Aorta (tissue), 5 donors: ENCODE data around the gene ZFX. TPM values are rescaled to one million over a fixed set of nuclear protein-coding genes. Genes with fewer than 3 reads are reported as not detected.
A peak's percentile ranks its signal among the peaks of the same experiment; 100 is the strongest.

Experiments used
- ATAC-seq: fragments of 200-7000 bp; cut with Tn5 transposase; one replicate; pipeline ENCODE4 v1.9.1; 2022; ENCODE audit warnings: moderate library complexity; ENCODE audit not compliant: low FRiP score
- DNase-seq, 2 donors: peaks; one replicate each; pipeline ENCODE4 v3.0.0-alpha.2; 2020
- H3K27ac ChIP-seq, 2 donors: one replicate each; pipeline ENCODE4 v1.5.1; 2013; ENCODE audit warnings: low read length in 2 of 2, mild to moderate bottlenecking in 2 of 2, moderate library complexity in 2 of 2, control low read depth in 1 of 2, inconsistent platforms in 1 of 2, low read depth in 1 of 2
- H3K27me3 ChIP-seq, 2 donors: one replicate each; pipeline ENCODE4 v1.6.1; 2013; ENCODE audit warnings: control low read depth in 1 of 2, low read length in 1 of 2, mild to moderate bottlenecking in 1 of 2, moderate library complexity in 1 of 2; ENCODE audit not compliant: insufficient read depth in 2 of 2, control insufficient read depth in 1 of 2
- H3K36me3 ChIP-seq, 2 donors: one replicate each; pipeline ENCODE4 v1.6.1; 2013; ENCODE audit warnings: control low read depth in 1 of 2, low read length in 1 of 2, mild to moderate bottlenecking in 1 of 2; ENCODE audit not compliant: insufficient read depth in 2 of 2, control insufficient read depth in 1 of 2
- H3K4me1 ChIP-seq, 2 donors: one replicate each; pipeline ENCODE4 v1.6.1; 2013; ENCODE audit warnings: low read length in 2 of 2, control low read depth in 1 of 2, mild to moderate bottlenecking in 1 of 2, moderate library complexity in 1 of 2; ENCODE audit not compliant: insufficient read depth in 2 of 2, control insufficient read depth in 1 of 2
- H3K4me3 ChIP-seq, 2 donors: one replicate each; pipeline ENCODE4 v1.5.1; 2013; ENCODE audit warnings: low read length in 2 of 2, control low read depth in 1 of 2, mild to moderate bottlenecking in 1 of 2
- H3K9me3 ChIP-seq: one replicate; pipeline ENCODE4 v1.6.1; 2013; ENCODE audit warnings: mild to moderate bottlenecking, low read length; ENCODE audit not compliant: control insufficient read depth
- WGBS, 2 donors: extraction: QIAGEN DNeasy Blood & Tissue Kit; methylation state at CpG; one replicate each; pipeline ENCODE4 v1.1.7; 2013; 5-methylcytosine and 5-hydroxymethylcytosine counted together
- intact Hi-C, 2 donors: fragments of 100-400 bp; cut with DNase I; formaldehyde crosslinking; loops; one replicate each; pipeline versions ENCODE4 v1.14.2 to v1.15.0; 2022
- polyA plus RNA-seq, 2 donors: library from polyadenylated mRNA; stranded (reverse); fragments of 200-250 nt; gene quantifications; one replicate each; pipeline ENCODE4 v1.2.3, GENCODE V29; 2013
- total RNA-seq, 2 donors: library from RNA; stranded (reverse); fragmentation: NEBNext Ultra II Directional; extraction: Animal tissue kit (Norgen Biotek cat#: 25700); gene quantifications; one replicate each; pipeline ENCODE4 v1.2.1, GENCODE V29; 2021
- donor health status: healthy with polysubstance abuse.
- donor health status: Bipolar disorder and iron deficiency.
- donor health status: DM: no; HTN: no; CAD: no.
- donor health status: DM: no; HTN: no; CAD: no.
- donor health status: DM: yes; HTN: yes; CAD: no.

Gene ZFX
- total and polyA plus RNA-seq, 4 donors: 7.1 to 76.3 (median 39.5) TPM

DNA sequence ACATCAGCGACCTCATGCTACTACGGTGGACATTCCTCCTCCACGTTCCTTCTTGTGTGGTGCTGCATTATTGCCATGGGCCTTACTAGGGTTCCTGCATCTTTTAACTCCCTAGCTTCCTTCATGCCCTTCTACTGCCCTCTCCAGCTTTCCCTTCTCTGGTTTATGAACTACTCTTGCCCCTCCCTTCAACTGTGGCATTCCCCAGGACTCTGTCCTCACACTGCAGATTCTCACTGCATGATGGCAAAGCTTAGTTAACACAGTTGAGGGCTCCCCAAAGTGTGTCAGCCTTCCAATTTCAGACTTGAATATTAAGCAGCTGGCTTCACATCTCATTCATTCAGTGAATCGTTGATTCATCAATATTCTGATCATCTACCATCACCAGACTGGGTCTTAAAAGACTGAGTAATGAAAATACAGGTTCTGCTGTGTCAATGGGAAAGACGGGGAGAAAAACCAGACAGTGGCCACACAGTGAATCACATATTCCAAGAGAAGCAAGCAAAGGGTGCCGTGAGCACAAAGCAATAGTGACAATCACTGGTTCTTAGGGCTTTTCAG, 53.0 kb downstream of the ZFX start:
- intact Hi-C loops: no loop called here
- peak overlapping the region in 1 of 2 donors; percentile 51 for H3K27ac ChIP-seq

GRCh38 chrX:24203072-24203808, 53.7 kb downstream of the ZFX start:
- no peaks in the 10 kb centered on the region for H3K27me3 ChIP-seq
- ATAC-seq (no peak), DNase-seq (no peak)
- no peak overlapping the region for H3K27ac ChIP-seq
- H3K36me3 ChIP-seq: no peaks in the 10 kb centered on the region
- no peak overlapping the region for H3K4me3 ChIP-seq
- intact Hi-C loops: no loop called here
- WGBS, 2 donors: 86 to 92% methylated on average over 13 of the region's 13 CpGs
- H3K9me3 ChIP-seq: no peaks in the 10 kb centered on the region
- peaks cover 8 to 9% of the 10 kb centered on the region in 2 donors for H3K4me1 ChIP-seq

More for the DNA sequence above, 53.0 kb downstream of the ZFX start:
- H3K27me3 ChIP-seq: no peaks in the 10 kb centered on the region
- DNase-seq (no peak), ATAC-seq (no peak)
- no peaks in the 10 kb centered on the region for H3K36me3 ChIP-seq
- 58 to 73% methylated on average over 6 of the region's 6 CpGs for WGBS, 2 donors
- H3K4me3 ChIP-seq: no peak overlapping the region
- no peaks in the 10 kb centered on the region for H3K9me3 ChIP-seq
- H3K4me1 ChIP-seq: peaks cover 8 to 9% of the 10 kb centered on the region in 2 donors

- no peak overlapping the region for H3K27ac ChIP-seq
- no peaks in the 10 kb centered on the region for H3K36me3 ChIP-seq
- H3K9me3 ChIP-seq: no peaks in the 10 kb centered on the region
- H3K4me1 ChIP-seq: peaks cover 8 to 9% of the 10 kb centered on the region in 2 donors
- no peak for DNase-seq
- no peaks in the 10 kb centered on the region for H3K27me3 ChIP-seq
- H3K4me3 ChIP-seq: no peak overlapping the region
- WGBS, 2 donors: 79 to 84% methylated on average over 5 of the region's 5 CpGs
- intact Hi-C loops: no loop called here
- no peak for ATAC-seq
Measured at GRCh38 chrX:24204331-24204730, 54.8 kb downstream of the ZFX start.

DNA sequence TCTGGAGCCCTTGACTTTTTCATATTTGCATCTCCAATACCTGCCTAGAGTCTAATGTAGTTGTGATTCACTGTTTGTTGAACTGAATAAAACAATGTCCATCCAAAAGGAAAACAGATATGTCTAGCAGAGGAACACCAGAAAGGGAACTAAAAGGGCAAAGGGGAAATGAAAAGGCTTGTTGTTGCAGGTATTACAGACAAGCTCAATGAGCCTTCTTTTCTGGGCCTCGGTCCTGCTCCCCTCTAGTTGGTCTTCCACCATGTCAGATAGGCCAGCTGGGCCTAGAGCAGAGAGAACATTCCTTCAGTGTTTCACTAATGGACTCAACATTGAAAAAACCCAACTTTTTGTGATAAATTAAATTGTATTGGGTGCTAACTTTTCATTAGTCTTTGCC, 55.4 kb downstream of the ZFX start:
- H3K27ac ChIP-seq: no peak overlapping the region
- WGBS, 2 donors: 94 to 96% methylated on average over 1 of the region's 1 CpG
- peaks cover 8 to 9% of the 10 kb centered on the region in 2 donors for H3K4me1 ChIP-seq
- H3K9me3 ChIP-seq: no peaks in the 10 kb centered on the region
- no peak overlapping the region for H3K4me3 ChIP-seq
- DNase-seq: no peak
- intact Hi-C loops: no loop called here
- H3K27me3 ChIP-seq: no peaks in the 10 kb centered on the region
- no peaks in the 10 kb centered on the region for H3K36me3 ChIP-seq
- no peak for ATAC-seq

DNA sequence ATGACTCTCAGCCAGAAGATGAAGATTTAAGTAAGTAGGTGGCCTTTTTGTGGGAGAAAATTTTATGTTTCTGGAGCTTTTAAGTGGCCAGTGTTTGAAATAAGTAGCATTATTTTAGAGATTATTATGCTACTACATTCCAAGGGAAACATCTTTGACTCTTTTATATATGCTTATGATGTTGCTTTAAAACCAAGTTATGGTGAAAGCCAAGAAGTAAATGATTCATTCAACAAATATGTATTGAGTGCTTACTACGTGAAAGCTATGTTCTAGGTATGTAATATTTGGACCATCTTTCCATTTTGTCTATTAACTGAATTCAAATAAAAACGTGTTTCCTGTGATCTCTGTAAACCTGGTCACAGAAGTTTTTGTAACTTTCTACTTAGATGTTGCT, 58.3 kb downstream of the ZFX start:
- no peak overlapping the region for H3K4me3 ChIP-seq
- H3K9me3 ChIP-seq: no peaks in the 10 kb centered on the region
- WGBS, 2 donors: 14 to 34% methylated on average over 2 of the region's 2 CpGs
- H3K27me3 ChIP-seq: no peaks in the 10 kb centered on the region
- intact Hi-C loops: no loop called here
- no peak overlapping the region for H3K27ac ChIP-seq
- H3K36me3 ChIP-seq: peaks cover 2 to 8% of the 10 kb centered on the region in 2 donors
- no peak for ATAC-seq
- peaks cover 3 to 5% of the 10 kb centered on the region in 2 donors for H3K4me1 ChIP-seq
- no peak for DNase-seq

DNA sequence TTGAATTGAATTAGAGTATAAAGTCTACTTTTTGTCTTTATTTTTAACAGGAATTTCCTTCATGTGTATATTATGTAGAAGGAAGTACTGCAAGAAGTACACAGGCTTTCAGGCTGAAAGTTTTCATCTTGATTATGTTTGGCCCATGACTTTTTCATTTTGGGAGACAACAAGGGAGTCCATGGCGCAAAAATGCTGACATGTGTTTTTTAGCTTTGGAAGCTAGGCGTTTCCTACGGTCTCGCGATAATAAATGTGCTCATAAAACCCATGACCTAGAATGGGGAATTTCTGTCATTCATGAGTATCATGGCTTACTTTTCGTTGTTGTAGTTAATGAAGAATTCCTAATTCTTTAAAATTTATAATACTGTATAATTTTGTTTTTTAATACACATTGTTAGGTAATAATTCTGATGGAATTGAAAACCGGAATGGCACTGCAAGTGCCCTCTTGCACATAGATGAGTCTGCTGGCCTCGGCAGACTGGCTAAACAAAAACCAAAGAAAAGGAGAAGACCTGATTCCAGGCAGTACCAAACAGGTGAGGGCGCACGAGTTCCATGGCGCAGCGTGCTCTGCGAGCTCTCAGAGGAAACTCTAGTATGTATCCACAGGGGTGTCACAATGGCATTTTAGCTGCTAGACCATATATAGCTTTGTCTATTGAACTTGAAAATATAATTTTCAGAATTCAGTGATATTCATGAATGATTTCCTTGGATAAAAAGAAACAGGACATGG, 59.1 kb downstream of the ZFX start:
- Histone ChIP-seq H3K36me3 (peaks cover 2 to 8% of the 10 kb centered on the region in 2 donors), H3K27me3 (no peaks in the 10 kb centered on the region), H3K27ac (no peak overlapping the region), H3K4me3 (no peak overlapping the region), H3K4me1 (peaks cover 0 to 2% of the 10 kb centered on the region in 2 donors), H3K9me3 (no peaks in the 10 kb centered on the region)
- WGBS, 2 donors: 94 to 95% methylated on average over 13 of the region's 13 CpGs
- ATAC-seq: no peak
- no peak for DNase-seq
- intact Hi-C loops: no loop called here

DNA sequence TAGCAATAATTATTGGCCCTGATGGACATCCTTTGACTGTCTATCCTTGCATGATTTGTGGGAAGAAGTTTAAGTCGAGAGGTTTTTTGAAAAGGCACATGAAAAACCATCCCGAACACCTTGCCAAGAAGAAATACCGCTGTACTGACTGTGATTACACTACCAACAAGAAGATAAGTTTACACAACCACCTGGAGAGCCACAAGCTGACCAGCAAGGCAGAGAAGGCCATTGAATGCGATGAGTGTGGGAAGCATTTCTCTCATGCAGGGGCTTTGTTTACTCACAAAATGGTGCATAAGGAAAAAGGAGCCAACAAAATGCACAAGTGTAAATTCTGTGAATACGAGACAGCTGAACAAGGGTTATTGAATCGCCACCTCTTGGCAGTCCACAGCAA, 60.7 kb downstream of the ZFX start:
- intact Hi-C loops: no loop called here
- Histone ChIP-seq H3K4me1 (no peaks in the 10 kb centered on the region), H3K27ac (no peak overlapping the region), H3K4me3 (no peak overlapping the region), H3K36me3 (peaks cover 2 to 8% of the 10 kb centered on the region in 2 donors), H3K27me3 (no peaks in the 10 kb centered on the region), H3K9me3 (no peaks in the 10 kb centered on the region)
- 92 to 95% methylated on average over 6 of the region's 6 CpGs for WGBS, 2 donors
- DNase-seq: no peak
- no peak for ATAC-seq

- 93% methylated on average over 4 of the region's 4 CpGs for WGBS, 2 donors
- Histone ChIP-seq H3K9me3 (no peaks in the 10 kb centered on the region), H3K4me3 (no peak overlapping the region), H3K36me3 (peaks cover 2 to 8% of the 10 kb centered on the region in 2 donors), H3K4me1 (no peaks in the 10 kb centered on the region), H3K27ac (no peak overlapping the region), H3K27me3 (no peaks in the 10 kb centered on the region)
- DNase-seq (no peak), ATAC-seq (no peak)
- intact Hi-C loops: no loop called here
Measured at GRCh38 chrX:24214568-24214967, 65.0 kb downstream of the ZFX start.
